ENCODE data around the gene DYNC1I1. TPM values are rescaled to one million over a fixed set of nuclear protein-coding genes. Genes with fewer than 3 reads are reported as not detected.

DYNC1I1 gene
- total RNA-seq, 2 experiments from 2014 or later = 0.08 TPM; not detected in 1

- no peak overlapping the region for H3K27ac Mint-ChIP-seq
- no peak for DNase-seq
- intact Hi-C loops (cut with DNase I, micrococcal nuclease) = no loop called here
- Histone ChIP-seq H3K27ac (ENCODE audit: low read depth in 1 of 2, low read length in 2 of 2) (no peak overlapping the region), H3K27me3 (ENCODE audit: control insufficient read depth in 1 of 2, insufficient read depth in 2 of 2, low read length in 2 of 2) (no peaks in the 10 kb centered on the region), H3K9me3 (ENCODE audit: control insufficient read depth in 1 of 2, insufficient read depth in 1 of 2, low read length in 2 of 2) (no peaks in the 10 kb centered on the region), H3K4me1 (ENCODE audit: insufficient read depth, low read length) (no peaks in the 10 kb centered on the region), H3K4me3 (ENCODE audit: low read length) (no peak overlapping the region), H3K36me3 (ENCODE audit: insufficient read depth, low read length) (no peaks in the 10 kb centered on the region)
- peaks cover 19% of the 10 kb centered on the region for H3K27me3 Mint-ChIP-seq
- POLR2A ChIA-PET = no interaction called here
- no peaks in the 10 kb centered on the region for H3K36me3 Mint-ChIP-seq (ENCODE audit: low read depth)
- no peaks in the 10 kb centered on the region for H3K4me1 Mint-ChIP-seq (ENCODE audit: low read depth)
- H3K9me3 Mint-ChIP-seq = no peaks in the 10 kb centered on the region
- no peak overlapping the region for H3K4me3 Mint-ChIP-seq
- no peak for ATAC-seq (ENCODE audit: poor library complexity)
- CTCF ChIA-PET = no interaction called here
- no peak for TF ChIP-seq CTCF (IDR thresholded peaks at IDR 0.05)
Observed at GRCh38 chr7:96055717-96056116, 283.4 kb downstream of the DYNC1I1 start.

- intact Hi-C loops (cut with DNase I, micrococcal nuclease) = no loop called here
Observed at GRCh38 chr7:96059075-96059474, 286.7 kb downstream of the DYNC1I1 start.

GRCh38 chr7:96061009-96061408 is 288.7 kb downstream of the DYNC1I1 start:
- H3K27ac ChIP-seq (ENCODE audit: low read depth in 1 of 2, low read length in 2 of 2) = no peak overlapping the region
- TF ChIP-seq CTCF (IDR thresholded peaks at IDR 0.05) = no peak
- no peaks in the 10 kb centered on the region for H3K4me1 Mint-ChIP-seq (ENCODE audit: low read depth)
- CTCF ChIA-PET = no interaction called here
- H3K4me3 ChIP-seq (ENCODE audit: low read length) = no peak overlapping the region
- no peaks in the 10 kb centered on the region for H3K36me3 Mint-ChIP-seq (ENCODE audit: low read depth)
- intact Hi-C loops (cut with DNase I, micrococcal nuclease) = no loop called here
- no peaks in the 10 kb centered on the region for H3K27me3 ChIP-seq (ENCODE audit: control insufficient read depth in 1 of 2, insufficient read depth in 2 of 2, low read length in 2 of 2)
- no peaks in the 10 kb centered on the region for H3K9me3 Mint-ChIP-seq
- no peak overlapping the region for H3K27ac Mint-ChIP-seq
- H3K4me1 ChIP-seq (ENCODE audit: insufficient read depth, low read length) = no peaks in the 10 kb centered on the region
- no peak overlapping the region for H3K4me3 Mint-ChIP-seq
- POLR2A ChIA-PET = no interaction called here
- ATAC-seq (ENCODE audit: poor library complexity) (no peak), DNase-seq (no peak)
- peaks cover 51% of the 10 kb centered on the region for H3K27me3 Mint-ChIP-seq
- no peaks in the 10 kb centered on the region for H3K9me3 ChIP-seq (ENCODE audit: control insufficient read depth in 1 of 2, insufficient read depth in 1 of 2, low read length in 2 of 2)
- H3K36me3 ChIP-seq (ENCODE audit: insufficient read depth, low read length) = no peaks in the 10 kb centered on the region

More at GRCh38 chr7:96059075-96059474, 286.7 kb downstream of the DYNC1I1 start:
- no peak overlapping the region for H3K27ac ChIP-seq (ENCODE audit: low read depth in 1 of 2, low read length in 2 of 2)
- H3K36me3 ChIP-seq (ENCODE audit: insufficient read depth, low read length) = no peaks in the 10 kb centered on the region
- H3K27me3 ChIP-seq (ENCODE audit: control insufficient read depth in 1 of 2, insufficient read depth in 2 of 2, low read length in 2 of 2) = no peaks in the 10 kb centered on the region
- DNase-seq (no peak), ATAC-seq (ENCODE audit: poor library complexity) (no peak)
- POLR2A ChIA-PET = no interaction called here
- no peaks in the 10 kb centered on the region for H3K4me1 ChIP-seq (ENCODE audit: insufficient read depth, low read length)
- H3K4me3 Mint-ChIP-seq = no peak overlapping the region
- H3K9me3 Mint-ChIP-seq = no peaks in the 10 kb centered on the region
- TF ChIP-seq CTCF (IDR thresholded peaks at IDR 0.05) = no peak
- H3K4me3 ChIP-seq (ENCODE audit: low read length) = no peak overlapping the region
- H3K36me3 Mint-ChIP-seq (ENCODE audit: low read depth) = no peaks in the 10 kb centered on the region
- H3K4me1 Mint-ChIP-seq (ENCODE audit: low read depth) = no peaks in the 10 kb centered on the region
- CTCF ChIA-PET = no interaction called here
- no peak overlapping the region for H3K27ac Mint-ChIP-seq
- H3K27me3 Mint-ChIP-seq = peaks cover 45% of the 10 kb centered on the region
- H3K9me3 ChIP-seq (ENCODE audit: control insufficient read depth in 1 of 2, insufficient read depth in 1 of 2, low read length in 2 of 2) = no peaks in the 10 kb centered on the region
